CD4-positive, alpha-beta T cell (primary cell): ENCODE data around the gene NKAPD1. TPM values are rescaled to one million over a fixed set of nuclear protein-coding genes. Genes with fewer than 3 reads are reported as not detected.

Source experiments
- ATAC-seq: fragments of 200-7000 bp; cut with Tn5 transposase; one replicate; pipeline ENCODE4 v1.10.0; 2022; ENCODE audit warnings: mild to moderate bottlenecking; ENCODE audit not compliant: poor library complexity
- CTCF ChIA-PET: fragments of 350-600 bp; sonication (Branson Sonifier 250); formaldehyde crosslinking; loops from one replicate; lab custom pipeline; 2021; ENCODE audit warnings: antibody characterized with exemption, inconsistent platforms; lab: Charles Lee
- POLR2A ChIA-PET: fragments of 350-600 bp; sonication (Branson Sonifier 250); formaldehyde crosslinking; loops from one replicate; lab custom pipeline; 2021; ENCODE audit warnings: antibody characterized with exemption, inconsistent platforms; lab: Charles Lee
- DNase-seq, 14 experiments: peaks; one replicate each; pipeline ENCODE4 v3.0.0-alpha.2; 2013 to 2020; ENCODE audit warnings: mixed read lengths in 2 of 14
- H3K27ac ChIP-seq, 2 donors: one replicate each; pipeline versions ENCODE4 v1.5.1 to v1.7.0; 2013; ENCODE audit warnings: low read length in 2 of 2, low read depth in 1 of 2, mild to moderate bottlenecking in 1 of 2
- H3K27me3 ChIP-seq, 2 experiments: 1 replicate in 1 of 2; 2 replicates in 1 of 2; pipeline versions ENCODE4 v1.6.1 to v1.7.0; 2013; ENCODE audit warnings: low read length in 2 of 2, control low read depth in 1 of 2, mild to moderate bottlenecking in 1 of 2, moderate library complexity in 1 of 2; ENCODE audit not compliant: insufficient read depth in 2 of 2, control insufficient read depth in 1 of 2
- H3K36me3 ChIP-seq: one replicate; pipeline ENCODE4 v1.6.1; 2013; ENCODE audit warnings: low read length, control low read depth; ENCODE audit not compliant: insufficient read depth
- H3K4me1 ChIP-seq: one replicate; pipeline ENCODE4 v1.6.1; 2013; ENCODE audit warnings: low read length, control low read depth; ENCODE audit not compliant: insufficient read depth
- H3K4me3 ChIP-seq: one replicate; pipeline ENCODE4 v1.5.1; 2013; ENCODE audit warnings: mild to moderate bottlenecking, low read length, moderate library complexity
- H3K9me3 ChIP-seq, 2 experiments: 1 replicate in 1 of 2; 2 replicates in 1 of 2; pipeline versions ENCODE4 v1.6.1 to v1.7.0; 2013; ENCODE audit warnings: low read length in 2 of 2, mild to moderate bottlenecking in 2 of 2, control low read depth in 1 of 2, moderate library complexity in 1 of 2; ENCODE audit not compliant: control insufficient read depth in 1 of 2, insufficient read depth in 1 of 2
- H3K27ac Mint-ChIP-seq: one replicate; pipeline ENCODE4 v1.8.0; 2020; ENCODE audit warnings: mixed read lengths
- H3K27me3 Mint-ChIP-seq: one replicate; pipeline ENCODE4 v1.8.0; 2021; ENCODE audit warnings: mixed read lengths
- H3K36me3 Mint-ChIP-seq: one replicate; pipeline ENCODE4 v1.8.0; 2021; ENCODE audit warnings: low read depth, mixed read lengths
- H3K4me1 Mint-ChIP-seq: one replicate; pipeline ENCODE4 v1.8.0; 2021; ENCODE audit warnings: low read depth, mixed read lengths
- H3K4me3 Mint-ChIP-seq: one replicate; pipeline ENCODE4 v1.8.0; 2020; ENCODE audit warnings: mild to moderate bottlenecking, mixed read lengths
- H3K9me3 Mint-ChIP-seq: one replicate; pipeline ENCODE4 v1.8.0; 2020; ENCODE audit warnings: mixed read lengths
- intact Hi-C, 2 experiments: fragments of 100-400 bp; cut with DNase I in 1 of 2; cut with micrococcal nuclease in 1 of 2; formaldehyde crosslinking; loops; one replicate each; pipeline versions ENCODE4 v1.15.1 to v1.9.0; 2023 to 2025; cut with DNase I, micrococcal nuclease
- total RNA-seq, 174 experiments: library from RNA in 2 of 174; stranded (reverse) in 2 of 174; gene quantifications; one replicate each; pipeline ENCODE4 v1.2.3 and lab custom pipeline; 2021 to 2026
- TF ChIP-seq, protein P1 (sequence below): fragments of 200-600 bp; IDR thresholded peaks from one replicate; pipeline ENCODE4 v1.8.0; 2022; ENCODE audit warnings: antibody characterized with exemption, mild to moderate bottlenecking

NKAPD1 gene
- total RNA-seq, 2 experiments from 2014 or later: 14.8 to 16.0 TPM

DNA sequence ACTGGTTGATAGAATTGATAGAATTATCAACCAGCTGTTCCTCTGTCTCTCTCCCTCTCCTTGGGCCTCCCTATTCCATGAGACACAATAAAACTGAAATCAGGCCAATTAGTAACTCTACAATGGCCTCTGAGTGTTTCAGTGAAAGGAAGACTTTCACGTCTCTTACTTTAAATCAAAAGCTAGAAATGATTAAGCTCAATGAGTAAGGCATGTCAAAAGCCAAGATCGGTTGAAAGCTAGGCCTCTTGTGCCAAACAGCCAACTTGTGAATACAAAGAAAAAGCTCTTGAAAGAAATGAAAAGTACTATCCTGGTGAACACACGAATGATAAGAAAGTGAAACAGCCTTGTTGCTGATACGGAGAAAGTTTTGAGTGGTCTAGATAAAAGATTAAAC is 16.9 kb upstream of the NKAPD1 start:
- Mint-ChIP-seq H3K27me3 (no peaks in the 10 kb centered on the region), H3K4me3 (no peak overlapping the region), H3K4me1 (no peaks in the 10 kb centered on the region), H3K36me3 (peaks cover 72% of the 10 kb centered on the region), H3K27ac (no peak overlapping the region), H3K9me3 (no peaks in the 10 kb centered on the region)
- Histone ChIP-seq H3K9me3 (no peaks in the 10 kb centered on the region), H3K27me3 (no peaks in the 10 kb centered on the region), H3K27ac (no peak overlapping the region), H3K36me3 (peaks cover 59% of the 10 kb centered on the region), H3K4me1 (no peaks in the 10 kb centered on the region), H3K4me3 (no peak overlapping the region)
- intact Hi-C loops: no loop called here
- DNase-seq (no peak), ATAC-seq (no peak)
- TF ChIP-seq, protein P1, sequence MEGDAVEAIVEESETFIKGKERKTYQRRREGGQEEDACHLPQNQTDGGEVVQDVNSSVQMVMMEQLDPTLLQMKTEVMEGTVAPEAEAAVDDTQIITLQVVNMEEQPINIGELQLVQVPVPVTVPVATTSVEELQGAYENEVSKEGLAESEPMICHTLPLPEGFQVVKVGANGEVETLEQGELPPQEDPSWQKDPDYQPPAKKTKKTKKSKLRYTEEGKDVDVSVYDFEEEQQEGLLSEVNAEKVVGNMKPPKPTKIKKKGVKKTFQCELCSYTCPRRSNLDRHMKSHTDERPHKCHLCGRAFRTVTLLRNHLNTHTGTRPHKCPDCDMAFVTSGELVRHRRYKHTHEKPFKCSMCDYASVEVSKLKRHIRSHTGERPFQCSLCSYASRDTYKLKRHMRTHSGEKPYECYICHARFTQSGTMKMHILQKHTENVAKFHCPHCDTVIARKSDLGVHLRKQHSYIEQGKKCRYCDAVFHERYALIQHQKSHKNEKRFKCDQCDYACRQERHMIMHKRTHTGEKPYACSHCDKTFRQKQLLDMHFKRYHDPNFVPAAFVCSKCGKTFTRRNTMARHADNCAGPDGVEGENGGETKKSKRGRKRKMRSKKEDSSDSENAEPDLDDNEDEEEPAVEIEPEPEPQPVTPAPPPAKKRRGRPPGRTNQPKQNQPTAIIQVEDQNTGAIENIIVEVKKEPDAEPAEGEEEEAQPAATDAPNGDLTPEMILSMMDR: no peak
- ChIA-PET CTCF (no interaction called here), POLR2A (interaction anchor here (0.6 to 1.0 kb wide), 2 partner anchors 32 to 1463 kb away, joined by 3 read pairs; partner anchors contain the start of gene DLAT)

DNA sequence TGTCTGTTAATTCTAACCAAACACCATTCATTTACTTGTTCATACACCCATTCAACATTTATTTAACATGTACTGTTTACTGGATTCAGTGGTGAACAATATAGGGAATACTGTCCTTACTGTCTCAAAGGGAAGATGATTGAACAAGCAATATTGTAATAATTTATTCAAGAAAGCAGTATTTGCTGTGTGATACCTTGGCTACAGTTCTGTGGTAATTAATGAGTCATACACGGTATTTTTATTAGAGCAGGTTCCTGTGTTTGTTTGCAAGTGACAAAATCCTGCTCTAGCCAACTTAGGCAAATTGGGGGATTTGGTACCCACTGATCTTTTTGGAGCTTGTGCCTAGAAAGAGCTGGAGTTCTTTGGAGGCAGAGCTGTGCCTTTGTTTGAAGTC is 16.0 kb upstream of the NKAPD1 start:
- no peak overlapping the region for H3K27ac Mint-ChIP-seq
- Histone ChIP-seq H3K36me3 (peaks cover 59% of the 10 kb centered on the region), H3K27ac (no peak overlapping the region), H3K4me3 (no peak overlapping the region), H3K27me3 (no peaks in the 10 kb centered on the region), H3K9me3 (no peaks in the 10 kb centered on the region), H3K4me1 (no peaks in the 10 kb centered on the region)
- no peaks in the 10 kb centered on the region for H3K9me3 Mint-ChIP-seq
- no peak overlapping the region for H3K4me3 Mint-ChIP-seq
- TF ChIP-seq, protein P1: no peak
- DNase-seq (no peak), ATAC-seq (no peak)
- intact Hi-C loops: no loop called here
- no peaks in the 10 kb centered on the region for H3K27me3 Mint-ChIP-seq
- CTCF ChIA-PET: no interaction called here
- no peaks in the 10 kb centered on the region for H3K4me1 Mint-ChIP-seq
- H3K36me3 Mint-ChIP-seq: peaks cover 73% of the 10 kb centered on the region
- POLR2A ChIA-PET: no interaction called here

GRCh38 chr11:112062923-112063322 is 11.2 kb upstream of the NKAPD1 start:
- no peak for ATAC-seq
- DNase-seq: no peak
- Mint-ChIP-seq H3K36me3 (peaks cover 39% of the 10 kb centered on the region), H3K4me1 (no peaks in the 10 kb centered on the region), H3K27ac (no peak overlapping the region), H3K27me3 (peaks cover under 1% of the 10 kb centered on the region), H3K4me3 (no peak overlapping the region), H3K9me3 (no peaks in the 10 kb centered on the region)
- Histone ChIP-seq H3K27me3 (no peaks in the 10 kb centered on the region), H3K27ac (no peak overlapping the region), H3K36me3 (peaks cover 30% of the 10 kb centered on the region), H3K4me3 (no peak overlapping the region), H3K4me1 (no peaks in the 10 kb centered on the region), H3K9me3 (no peaks in the 10 kb centered on the region)
- POLR2A ChIA-PET: no interaction called here
- CTCF ChIA-PET: no interaction called here
- intact Hi-C loops: no loop called here
- TF ChIP-seq, protein P1: no peak
